Thoracic aorta (tissue), 2 donors: ENCODE measurements around the gene TOM1L2. TPM values are rescaled to one million over a fixed set of nuclear protein-coding genes. Genes with fewer than 3 reads are reported as not detected.
A peak's percentile ranks its signal among the peaks of the same experiment; 100 is the strongest.

ENCODE experiments used
- ATAC-seq: fragments of 150-250 bp; one replicate; pipeline ENCODE4 v1.8.0; 2017; ENCODE audit warnings: low read depth; ENCODE audit not compliant: insufficient number of reproducible peaks, low FRiP score
- DNase-seq: peaks from one replicate; pipeline ENCODE4 v3.0.0-alpha.2; 2020; ENCODE audit warnings: low spot score
- H3K27ac ChIP-seq, 2 donors: fragments of 200-600 bp; sonication (generic); 1 replicate in 1 of 2; 2 replicates in 1 of 2; pipeline ENCODE4 v1.5.1; 2016; ENCODE audit warnings: mild to moderate bottlenecking in 2 of 2, moderate library complexity in 2 of 2
- H3K27me3 ChIP-seq: fragments of 200-600 bp; sonication (generic); replicated peaks from 2 replicates; pipeline ENCODE4 v1.6.0; 2016; ENCODE audit warnings: mild to moderate bottlenecking; ENCODE audit not compliant: insufficient read depth
- H3K36me3 ChIP-seq: fragments of 200-600 bp; sonication (generic); one replicate; pipeline ENCODE4 v1.5.1; 2016
- H3K4me1 ChIP-seq, 2 donors: fragments of 200-600 bp; sonication (generic); 1 replicate in 1 of 2; 2 replicates in 1 of 2; pipeline versions ENCODE4 v1.5.1 to v1.6.0; 2016; ENCODE audit warnings: low read depth in 2 of 2, mild to moderate bottlenecking in 1 of 2; ENCODE audit not compliant: control insufficient read depth in 1 of 2
- H3K4me3 ChIP-seq: fragments of 200-600 bp; sonication (generic); 2 replicates; pipeline ENCODE4 v1.5.1; 2016; ENCODE audit warnings: mild to moderate bottlenecking
- H3K9me3 ChIP-seq: fragments of 200-600 bp; sonication (generic); 2 replicates; pipeline ENCODE4 v1.5.1; 2016
- CTCF ChIP-seq: fragments of 200-600 bp; sonication (generic); IDR thresholded peaks from one replicate; pipeline ENCODE4 v1.5.1; 2019; ENCODE audit warnings: antibody characterized with exemption
- total RNA-seq, 2 donors: library from RNA; depleted of rRNA; stranded (reverse); fragments of >200 nt; gene quantifications; one replicate each; pipeline versions ENCODE4 v1.1.0 to v1.2.3, GENCODE V29; 2016

The TOM1L2 gene
- total RNA-seq, 2 donors from 2014 or later, result 63.4 to 185 TPM

DNA sequence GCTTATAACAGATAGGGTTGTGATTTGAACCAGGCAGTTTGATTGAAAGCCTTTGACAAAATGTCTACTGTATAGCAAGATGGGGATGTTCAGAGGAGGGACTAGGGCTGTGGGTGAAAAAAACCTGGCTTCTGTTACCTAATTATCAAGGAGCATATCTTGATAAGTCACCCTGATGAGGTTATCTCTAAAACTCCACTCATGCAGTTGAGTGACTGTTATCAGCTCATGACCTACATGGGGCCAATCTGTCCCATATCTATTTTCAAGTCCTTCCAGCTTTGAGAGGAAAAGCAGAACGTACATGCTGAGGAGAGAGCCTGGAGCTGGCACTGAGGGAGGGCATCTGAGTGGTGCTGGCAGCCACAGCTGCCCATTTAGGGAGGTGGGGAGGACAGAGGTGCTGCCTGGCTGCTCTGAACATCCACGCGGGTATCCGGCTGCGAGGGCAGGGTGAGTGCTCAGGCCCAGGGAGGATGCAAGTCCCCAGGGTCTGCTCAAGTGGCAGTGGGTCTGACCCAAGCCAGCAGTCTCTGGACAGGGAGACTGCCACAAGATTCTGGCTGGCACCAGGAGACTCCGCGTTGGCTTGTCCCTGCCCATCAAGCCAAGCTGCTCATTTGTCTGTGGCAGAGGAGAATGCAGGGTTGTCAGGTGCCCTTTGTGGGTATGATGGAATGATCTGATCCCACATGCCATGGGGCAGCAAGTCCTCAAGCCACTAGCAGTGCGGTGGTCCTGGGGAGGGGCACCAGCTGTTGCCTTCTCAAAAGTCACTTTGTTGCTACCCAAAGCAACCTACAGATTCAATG is 37.6 kb upstream of the TOM1L2 start:
- Histone ChIP-seq H3K4me3 (no peak overlapping the region), H3K9me3 (no peaks in the 10 kb centered on the region), H3K36me3 (peaks cover under 1% of the 10 kb centered on the region), H3K27ac (no peak overlapping the region), H3K27me3 (no peaks in the 10 kb centered on the region), H3K4me1 (no peaks in the 10 kb centered on the region)
- no peak for DNase-seq
- no peak for ATAC-seq
- no peak for TF ChIP-seq CTCF

DNA sequence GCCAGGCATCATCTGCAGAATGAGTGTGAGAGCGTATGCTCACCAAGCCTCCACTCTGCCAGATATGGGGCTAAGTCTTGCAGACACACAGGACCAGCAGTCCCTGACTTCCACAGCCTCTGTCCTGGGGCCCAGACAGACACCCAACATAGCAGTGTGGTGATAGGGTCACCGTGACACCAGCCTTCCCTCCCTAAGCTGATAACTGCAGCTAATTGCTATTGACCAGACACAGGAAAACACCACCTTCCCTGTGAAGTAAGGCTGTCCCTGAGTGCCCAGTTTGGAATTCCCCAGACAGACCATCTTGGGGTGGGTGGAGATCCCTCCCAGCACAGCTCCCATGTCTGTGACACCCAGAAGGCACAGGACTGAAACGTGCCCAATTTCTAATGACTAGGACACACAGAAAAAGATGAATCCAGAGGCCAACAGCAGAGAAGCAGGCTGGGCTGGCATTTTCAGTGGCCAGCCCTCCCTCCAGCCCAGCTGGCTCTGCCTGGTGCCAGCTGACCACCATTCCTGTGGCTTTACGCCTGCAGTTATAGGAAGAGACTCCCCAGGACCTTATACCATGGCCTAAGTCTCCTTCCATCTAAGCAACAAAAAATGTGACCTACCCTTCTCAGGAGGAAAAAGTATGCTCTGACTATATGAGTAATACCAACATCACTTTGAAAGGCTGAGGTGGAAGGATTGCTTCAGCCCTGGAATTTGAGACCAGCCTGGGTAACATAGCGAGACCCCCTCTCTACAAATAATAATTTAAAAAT is 36.5 kb upstream of the TOM1L2 start:
- ATAC-seq, result no peak

DNA sequence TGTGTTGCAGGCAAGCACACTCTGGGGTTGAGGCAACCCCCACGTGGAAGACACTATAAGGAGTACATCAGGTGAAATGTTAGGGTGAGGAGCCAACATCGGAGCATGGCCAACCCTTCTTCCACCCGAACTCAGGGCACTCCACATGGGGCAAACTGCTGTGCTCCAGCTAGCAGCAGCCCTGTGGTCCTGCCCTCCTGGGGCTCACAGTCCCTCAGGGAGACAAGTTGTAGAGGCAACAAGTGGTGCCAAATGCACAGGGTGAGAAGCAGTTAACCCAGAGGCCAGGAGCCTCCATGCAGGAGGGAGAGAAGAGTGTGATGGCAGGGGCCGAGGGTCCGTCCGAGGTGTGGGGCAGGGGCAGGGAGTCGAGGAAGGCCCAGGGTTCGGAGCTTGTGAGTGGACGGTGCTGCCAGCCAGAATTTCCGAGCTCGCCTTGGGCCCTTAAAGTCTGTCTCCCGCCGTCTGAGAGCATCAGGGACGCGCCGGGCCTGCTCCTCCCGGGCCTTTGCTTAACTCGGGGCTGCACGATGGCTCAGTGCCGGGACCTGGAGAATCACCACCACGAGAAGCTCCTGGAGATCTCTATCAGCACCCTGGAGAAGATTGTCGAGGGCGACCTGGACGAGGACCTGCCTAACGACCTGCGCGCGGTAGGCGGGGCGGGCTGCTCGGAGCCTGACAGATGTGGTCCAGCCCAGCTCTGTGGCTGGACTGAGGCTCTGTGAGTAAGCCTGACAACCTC is 34.5 kb upstream of the TOM1L2 start:
- no peak overlapping the region for H3K4me3 ChIP-seq
- TF ChIP-seq CTCF, result no peak
- H3K27me3 ChIP-seq, result no peaks in the 10 kb centered on the region
- no peaks in the 10 kb centered on the region for H3K9me3 ChIP-seq
- DNase-seq (no peak), ATAC-seq (no peak)
- no peak overlapping the region for H3K27ac ChIP-seq
- H3K36me3 ChIP-seq, result no peaks in the 10 kb centered on the region
- no peaks in the 10 kb centered on the region for H3K4me1 ChIP-seq

More for the DNA sequence above, 36.5 kb upstream of the TOM1L2 start:
- Histone ChIP-seq H3K27me3 (no peaks in the 10 kb centered on the region), H3K4me3 (no peak overlapping the region), H3K27ac (no peak overlapping the region), H3K9me3 (no peaks in the 10 kb centered on the region), H3K4me1 (no peaks in the 10 kb centered on the region), H3K36me3 (no peaks in the 10 kb centered on the region)
- no peak for TF ChIP-seq CTCF
- DNase-seq, result no peak

DNA sequence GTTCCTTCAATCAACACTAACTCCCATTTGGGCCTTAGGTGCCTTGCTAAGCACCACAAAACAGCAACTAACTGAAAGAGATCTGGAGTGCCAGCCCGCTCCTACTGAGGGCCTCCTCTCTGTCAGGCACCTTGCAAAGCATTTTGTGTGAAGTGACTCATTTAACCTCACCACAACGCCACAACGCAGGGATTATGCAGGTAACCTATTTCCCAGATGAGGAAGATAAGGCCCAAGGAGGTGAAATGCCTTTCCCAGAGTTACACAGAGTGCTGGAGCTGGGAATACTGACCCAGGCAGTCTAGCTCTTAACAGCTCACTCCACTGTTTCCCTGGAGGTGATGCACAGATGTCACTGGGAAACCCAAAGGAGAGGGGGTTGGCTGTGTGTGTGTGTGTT is 33.3 kb upstream of the TOM1L2 start:
- H3K36me3 ChIP-seq, result no peaks in the 10 kb centered on the region
- H3K9me3 ChIP-seq, result no peaks in the 10 kb centered on the region
- H3K27me3 ChIP-seq, result no peaks in the 10 kb centered on the region
- no peak for DNase-seq
- no peak overlapping the region for H3K27ac ChIP-seq
- TF ChIP-seq CTCF, result no peak
- no peak for ATAC-seq
- H3K4me1 ChIP-seq, result no peaks in the 10 kb centered on the region
- no peak overlapping the region for H3K4me3 ChIP-seq

GRCh38 chr17:18004884-18005305 is 32.7 kb upstream of the TOM1L2 start:
- peak; percentile 8 for TF ChIP-seq CTCF
- H3K4me1 ChIP-seq, result no peaks in the 10 kb centered on the region
- DNase-seq, result no peak
- H3K27ac ChIP-seq, result no peak overlapping the region
- no peaks in the 10 kb centered on the region for H3K27me3 ChIP-seq
- ATAC-seq, result no peak
- no peaks in the 10 kb centered on the region for H3K9me3 ChIP-seq
- no peak overlapping the region for H3K4me3 ChIP-seq
- no peaks in the 10 kb centered on the region for H3K36me3 ChIP-seq
